22Rv1 (cell line): ENCODE measurements around the gene DTD2.
"Not testable (repeated sequence)": the region's sequence is repeated elsewhere in the genome, so short reads cannot be mapped to it uniquely, and the experiment has no call there.

ENCODE experiments used
- ZFX ChIP-seq: fragments of 450-650 bp; IDR thresholded peaks from 2 replicates; pipeline ENCODE4 v1.6.1; 2017; ENCODE audit warnings: antibody characterized with exemption, borderline replicate concordance
- TF ChIP-seq, protein P1 (sequence below): fragments of 450-650 bp; IDR thresholded peaks from 2 replicates; pipeline ENCODE4 v1.5.1; 2017; ENCODE audit warnings: mild to moderate bottlenecking

DNA sequence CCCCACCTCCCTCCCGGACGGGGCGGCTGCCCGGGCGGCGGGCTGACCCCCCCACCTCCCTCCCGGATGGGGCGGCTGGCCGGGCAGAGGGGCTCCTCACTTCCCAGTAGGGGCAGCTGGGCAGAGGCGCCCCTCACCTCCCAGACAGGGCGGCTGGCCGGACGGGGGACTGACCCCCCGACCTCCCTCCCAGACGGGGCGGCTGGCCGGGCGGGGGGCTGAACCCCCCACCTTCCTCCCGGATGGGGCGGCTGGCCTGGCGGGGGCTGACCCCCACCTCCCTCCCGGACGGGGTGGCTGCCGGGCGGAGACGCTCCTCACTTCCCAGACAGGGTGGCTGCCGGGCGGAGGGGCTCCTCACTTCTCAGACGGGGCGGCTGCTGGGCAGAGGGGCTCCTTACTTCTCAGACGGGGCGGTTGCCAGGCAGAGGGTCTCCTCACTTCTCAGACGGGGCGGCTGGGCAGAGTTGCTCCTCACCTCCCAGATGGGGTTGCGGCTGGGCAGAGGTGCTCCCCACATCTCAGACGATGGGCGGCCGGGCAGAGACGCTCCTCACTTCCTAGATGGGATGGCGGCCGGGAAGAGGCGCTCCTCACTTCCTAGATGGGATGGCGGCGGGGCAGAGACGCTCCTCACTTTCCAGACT, 20.1 kb downstream of the DTD2 start:
- TF ChIP-seq, protein P1, sequence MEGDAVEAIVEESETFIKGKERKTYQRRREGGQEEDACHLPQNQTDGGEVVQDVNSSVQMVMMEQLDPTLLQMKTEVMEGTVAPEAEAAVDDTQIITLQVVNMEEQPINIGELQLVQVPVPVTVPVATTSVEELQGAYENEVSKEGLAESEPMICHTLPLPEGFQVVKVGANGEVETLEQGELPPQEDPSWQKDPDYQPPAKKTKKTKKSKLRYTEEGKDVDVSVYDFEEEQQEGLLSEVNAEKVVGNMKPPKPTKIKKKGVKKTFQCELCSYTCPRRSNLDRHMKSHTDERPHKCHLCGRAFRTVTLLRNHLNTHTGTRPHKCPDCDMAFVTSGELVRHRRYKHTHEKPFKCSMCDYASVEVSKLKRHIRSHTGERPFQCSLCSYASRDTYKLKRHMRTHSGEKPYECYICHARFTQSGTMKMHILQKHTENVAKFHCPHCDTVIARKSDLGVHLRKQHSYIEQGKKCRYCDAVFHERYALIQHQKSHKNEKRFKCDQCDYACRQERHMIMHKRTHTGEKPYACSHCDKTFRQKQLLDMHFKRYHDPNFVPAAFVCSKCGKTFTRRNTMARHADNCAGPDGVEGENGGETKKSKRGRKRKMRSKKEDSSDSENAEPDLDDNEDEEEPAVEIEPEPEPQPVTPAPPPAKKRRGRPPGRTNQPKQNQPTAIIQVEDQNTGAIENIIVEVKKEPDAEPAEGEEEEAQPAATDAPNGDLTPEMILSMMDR: not testable (repeated sequence)
- not testable (repeated sequence) for TF ChIP-seq ZFX
